ENCODE results near the gene RBAK.

GRCh38 chr7:5001003-5001402 is 44.7 kb upstream of the RBAK start:
- no peak for TF ChIP-seq EZH2 (IDR thresholded peaks at IDR 0.05)
- no peak for TF ChIP-seq POLR2AphosphoS5 (IDR thresholded peaks at IDR 0.05; ENCODE audit: borderline replicate concordance, low read depth, low read length)

All from SK-N-MC (cell line).